ENCODE measurements around the gene SLFNL1.

- TF ChIP-seq POLR2A (IDR thresholded peaks at IDR 0.05) = no peak
- TF ChIP-seq, protein P1, sequence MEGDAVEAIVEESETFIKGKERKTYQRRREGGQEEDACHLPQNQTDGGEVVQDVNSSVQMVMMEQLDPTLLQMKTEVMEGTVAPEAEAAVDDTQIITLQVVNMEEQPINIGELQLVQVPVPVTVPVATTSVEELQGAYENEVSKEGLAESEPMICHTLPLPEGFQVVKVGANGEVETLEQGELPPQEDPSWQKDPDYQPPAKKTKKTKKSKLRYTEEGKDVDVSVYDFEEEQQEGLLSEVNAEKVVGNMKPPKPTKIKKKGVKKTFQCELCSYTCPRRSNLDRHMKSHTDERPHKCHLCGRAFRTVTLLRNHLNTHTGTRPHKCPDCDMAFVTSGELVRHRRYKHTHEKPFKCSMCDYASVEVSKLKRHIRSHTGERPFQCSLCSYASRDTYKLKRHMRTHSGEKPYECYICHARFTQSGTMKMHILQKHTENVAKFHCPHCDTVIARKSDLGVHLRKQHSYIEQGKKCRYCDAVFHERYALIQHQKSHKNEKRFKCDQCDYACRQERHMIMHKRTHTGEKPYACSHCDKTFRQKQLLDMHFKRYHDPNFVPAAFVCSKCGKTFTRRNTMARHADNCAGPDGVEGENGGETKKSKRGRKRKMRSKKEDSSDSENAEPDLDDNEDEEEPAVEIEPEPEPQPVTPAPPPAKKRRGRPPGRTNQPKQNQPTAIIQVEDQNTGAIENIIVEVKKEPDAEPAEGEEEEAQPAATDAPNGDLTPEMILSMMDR (IDR thresholded peaks at IDR 0.05) = no peak
These were observed 33.2 kb downstream of the SLFNL1 start for GRCh38 chr1:40988280-40988679.
